Measurements from ENCODE around the gene DCAF15. TPM values are rescaled to one million over a fixed set of nuclear protein-coding genes. Genes with fewer than 3 reads are reported as not detected.

The DCAF15 gene
- total and polyA plus RNA-seq, 2 donors (not counting 3 experiments of a cell fraction or from before 2014, with no cell fraction given) = 41.9 to 42.4 TPM

GRCh38 chr19:13958043-13958442 lies 5.7 kb downstream of the DCAF15 start:
- Histone ChIP-seq H3K4me2 (ENCODE audit: insufficient read depth, low read length) (no peak overlapping the region), H3K9me1 (replicated peaks; ENCODE audit: control insufficient read depth, extremely low read depth, insufficient read depth, low read length) (no peaks in the 10 kb centered on the region), H3K4me3 (replicated peaks in 1 of 3; ENCODE audit: insufficient read depth in 1 of 3, low read depth in 1 of 3, low read length in 3 of 3) (no peak overlapping the region), H4K20me1 (replicated peaks; ENCODE audit: control insufficient read depth, extremely low read depth, insufficient read depth, low read length) (no peaks in the 10 kb centered on the region), H3K9ac (replicated peaks; ENCODE audit: extremely low read depth, insufficient read depth, low read length) (no peak overlapping the region), H3K9me3 (replicated peaks; ENCODE audit: control insufficient read depth, insufficient read depth, low read length) (no peaks in the 10 kb centered on the region), H2AFZ (ENCODE audit: low read depth, low read length) (no peak overlapping the region), H3K79me2 (ENCODE audit: control insufficient read depth, insufficient read depth, low read length) (peaks cover 16% of the 10 kb centered on the region), H3K27ac (ENCODE audit: insufficient read depth, low read depth, low read length) (no peak overlapping the region), H3K27me3 (ENCODE audit: control insufficient read depth in 2 of 2, insufficient read depth in 2 of 2, low read length in 2 of 2) (no peaks in the 10 kb centered on the region), H3K4me1 (ENCODE audit: control insufficient read depth, extremely low read depth, insufficient read depth, low read length) (peaks cover 8% of the 10 kb centered on the region), H3K36me3 (ENCODE audit: control insufficient read depth in 2 of 2, extremely low read depth in 1 of 2, insufficient read depth in 2 of 2, low read length in 2 of 2) (peaks cover 17 to 31% of the 10 kb centered on the region in 2 experiments)
- ChIA-PET POLR2A (no interaction called here), CTCF (interaction anchor here (0.7 kb wide), 1 partner anchor 101 kb away, joined by 3 read pairs; no protein-coding TSS in a partner anchor)
- DNase-seq (ENCODE audit: low read depth, low spot score) = no peak
- no peak for TF ChIP-seq JUN (IDR thresholded peaks at IDR 0.05; ENCODE audit: borderline replicate concordance, insufficient read depth, insufficient read length, low read depth)
- no peak for TF ChIP-seq CTCF (IDR thresholded peaks at IDR 0.05; ENCODE audit: extremely low read depth in 1 of 2, insufficient read depth in 1 of 2, low read depth in 1 of 2, low read length in 2 of 2)
- TF ChIP-seq, protein P1, sequence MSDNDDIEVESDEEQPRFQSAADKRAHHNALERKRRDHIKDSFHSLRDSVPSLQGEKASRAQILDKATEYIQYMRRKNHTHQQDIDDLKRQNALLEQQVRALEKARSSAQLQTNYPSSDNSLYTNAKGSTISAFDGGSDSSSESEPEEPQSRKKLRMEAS (IDR thresholded peaks at IDR 0.05; ENCODE audit: insufficient read depth, insufficient read length) = no peak
- no peak for TF ChIP-seq POLR2AphosphoS5 (IDR thresholded peaks at IDR 0.05; ENCODE audit: insufficient read depth, low read depth, low read length)
- no peak for TF ChIP-seq FOS (IDR thresholded peaks at IDR 0.05; ENCODE audit: borderline replicate concordance, insufficient read depth, low read length)
- BruUV-seq (replicated peaks) = no TSS peak
- intact Hi-C loops (cut with micrococcal nuclease) = no loop called here
- FAIRE-seq = no peak
- dilution Hi-C loops (cut with MboI; ENCODE audit: extremely low pct_ligation_motif_present, low sequenced_read_pairs) = no loop called here
